Panc1 (cell line): ENCODE results near the gene BHMT2. TPM values are rescaled to one million over a fixed set of nuclear protein-coding genes. Genes with fewer than 3 reads are reported as not detected.
A peak's percentile ranks its signal among the peaks of the same experiment; 100 is the strongest.

Experiments
- ATAC-seq: fragments of 200-7000 bp; cut with Tn5 transposase; 2 replicates; pipeline ENCODE4 v1.9.1; 2020; ENCODE audit warnings: mild to moderate bottlenecking, moderate library complexity
- BruUV-seq: library from RNA; stranded (reverse); fragments of 400-500 nt; replicated peaks from 2 replicates; lab custom pipeline; 2021; lab: Mats Ljungman, UMichigan
- CTCF ChIA-PET: fragments of 300-600 bp; sonication (Branson Sonifier 250); formaldehyde crosslinking; loops from one replicate; lab custom pipeline; 2022; ENCODE audit warnings: antibody characterized with exemption; lab: Charles Lee
- POLR2A ChIA-PET: fragments of 300-600 bp; sonication (Branson Sonifier 250); formaldehyde crosslinking; loops from one replicate; lab custom pipeline; 2022; ENCODE audit warnings: antibody characterized with exemption; lab: Charles Lee
- DNase-seq: peaks from one replicate; pipeline ENCODE4 v3.0.0-alpha.2; 2010; ENCODE audit warnings: low read depth, low spot score
- H3K27ac ChIP-seq: 2 replicates; pipeline ENCODE4 v1.5.1; 2011; ENCODE audit warnings: mild to moderate bottlenecking, low read length, inconsistent platforms
- H3K27me3 ChIP-seq: fragments of 200-500 bp; sonication (Bioruptor generic); 2 replicates; pipeline ENCODE4 v1.6.0; 2014; ENCODE audit warnings: low read length, inconsistent platforms; ENCODE audit not compliant: control insufficient read depth, insufficient read depth
- H3K36me3 ChIP-seq: fragments of 200-500 bp; sonication (Bioruptor generic); 2 replicates; pipeline ENCODE4 v1.5.1; 2014; ENCODE audit warnings: inconsistent platforms, mild to moderate bottlenecking, low read length, moderate library complexity; ENCODE audit not compliant: control insufficient read depth, insufficient read depth
- H3K4me1 ChIP-seq: 2 replicates; pipeline ENCODE4 v1.5.1; 2011; ENCODE audit warnings: inconsistent platforms, mild to moderate bottlenecking, low read length, moderate library complexity; ENCODE audit not compliant: control insufficient read depth, insufficient read depth
- H3K4me3 ChIP-seq, 2 experiments: 2 replicates each; pipeline ENCODE4 v1.5.1; 2011 to 2012; ENCODE audit warnings: low read depth in 2 of 2, low read length in 2 of 2, mild to moderate bottlenecking in 2 of 2, inconsistent platforms in 1 of 2, moderate library complexity in 1 of 2
- H3K9me3 ChIP-seq: fragments of 200-500 bp; sonication (Bioruptor generic); 2 replicates; pipeline ENCODE4 v1.5.1; 2014; ENCODE audit warnings: low read depth, mild to moderate bottlenecking, inconsistent platforms, low read length, moderate library complexity; ENCODE audit not compliant: control insufficient read depth, insufficient read depth
- CTCF ChIP-seq: fragments of 450-650 bp; IDR thresholded peaks from 2 replicates; pipeline ENCODE4 v1.5.1; 2017; ENCODE audit warnings: mild to moderate bottlenecking
- POLR2AphosphoS5 ChIP-seq: IDR thresholded peaks from 2 replicates; pipeline ENCODE4 v1.6.1; 2012; ENCODE audit warnings: mild to moderate bottlenecking, low read depth, low read length, moderate library complexity
- REST ChIP-seq, 2 experiments: IDR thresholded peaks; 2 replicates each; pipeline ENCODE4 v1.6.1; 2011 to 2012; ENCODE audit warnings: low read depth in 2 of 2, control low read depth in 1 of 2, low read length in 1 of 2, mild to moderate bottlenecking in 1 of 2, moderate library complexity in 1 of 2; ENCODE audit not compliant: insufficient read depth in 1 of 2
- SIN3A ChIP-seq: IDR thresholded peaks from 2 replicates; pipeline ENCODE4 v1.6.1; 2012; ENCODE audit warnings: low read depth, mild to moderate bottlenecking, low read length, moderate library complexity, borderline replicate concordance; ENCODE audit not compliant: insufficient read depth
- TCF7L2 ChIP-seq: IDR thresholded peaks from 2 replicates; pipeline ENCODE4 v1.6.1; 2011; ENCODE audit warnings: mild to moderate bottlenecking, low read depth, low read length, inconsistent platforms
- in situ Hi-C: cut with HindIII; loops from 2 replicates; pipeline ENCODE4 v1.10.0; 2016; ENCODE audit warnings: low sequenced_read_pairs, low pct_unique_long_range_greater_than_20kb
- intact Hi-C: fragments of 100-400 bp; cut with micrococcal nuclease; formaldehyde crosslinking; loops from one replicate; pipeline ENCODE4 v1.10.0; 2022; ENCODE audit not compliant: unreplicated experiment
- total RNA-seq: library from RNA; stranded (reverse); gene quantifications from one replicate; pipeline ENCODE4 v1.2.1, GENCODE V29; 2021; ENCODE audit not compliant: unreplicated experiment

The BHMT2 gene
- total RNA-seq, 1 experiment from 2014 or later, result not detected

GRCh38 chr5:79023348-79023747 is 46.2 kb upstream of the BHMT2 start:
- 0 out of 2 replicates have a peak, but pooled peaks cover 3% of the 10 kb centered on the region for H3K4me1 ChIP-seq
- in situ Hi-C loops (no loop called here), intact Hi-C loops (loop anchor here (5.0 to 10.0 kb wide), 3 partner anchors 89 to 831 kb away; partner anchors contain the start of gene BHMT)
- no peaks in the 10 kb centered on the region for H3K9me3 ChIP-seq
- TF ChIP-seq TCF7L2 (no peak), SIN3A (no peak)
- H3K4me3 ChIP-seq, result no peak overlapping the region
- peaks cover 36% of the 10 kb centered on the region for H3K27me3 ChIP-seq
- no peak for ATAC-seq
- ChIA-PET POLR2A (no interaction called here), CTCF (interaction anchor here (5.5 kb wide), 1 partner anchor 110 kb away, joined by 62 read pairs; no protein-coding TSS in a partner anchor)
- no TSS peak for BruUV-seq
- DNase-seq, result no peak
- no peak overlapping the region for H3K27ac ChIP-seq
- H3K36me3 ChIP-seq, result no peaks in the 10 kb centered on the region

GRCh38 chr5:79023947-79024346 is 45.6 kb upstream of the BHMT2 start:
- no peaks in the 10 kb centered on the region for H3K9me3 ChIP-seq
- no peak for ATAC-seq
- H3K27ac ChIP-seq, result no peak overlapping the region
- intact Hi-C loops, result loop anchor here (5.0 to 10.0 kb wide), 3 partner anchors 88 to 831 kb away; partner anchors contain the start of gene BHMT
- H3K27me3 ChIP-seq, result peaks cover 37% of the 10 kb centered on the region
- 0 out of 2 replicates have a peak, but pooled peaks cover 3% of the 10 kb centered on the region for H3K4me1 ChIP-seq
- BruUV-seq, result no TSS peak
- in situ Hi-C loops, result no loop called here
- ChIA-PET POLR2A (no interaction called here), CTCF (interaction anchor here (2.2 kb wide), 1 partner anchor 108 kb away, joined by 94 read pairs; no protein-coding TSS in a partner anchor)
- H3K36me3 ChIP-seq, result no peaks in the 10 kb centered on the region
- DNase-seq, result no peak
- TF ChIP-seq CTCF (no peak), REST (IDR thresholded peaks at IDR 0.05; ENCODE audit: insufficient read depth in 1 of 2, low read depth in 2 of 2, low read length in 1 of 2) (no peak), SIN3A (no peak), POLR2AphosphoS5 (no peak), TCF7L2 (no peak)
- no peak overlapping the region for H3K4me3 ChIP-seq

- Histone ChIP-seq H3K36me3 (no peaks in the 10 kb centered on the region), H3K27me3 (peaks cover 43% of the 10 kb centered on the region), H3K4me1 (0 out of 2 replicates have a peak, but pooled peaks cover 3% of the 10 kb centered on the region), H3K9me3 (no peaks in the 10 kb centered on the region), H3K27ac (no peak overlapping the region), H3K4me3 (peak overlapping the region in 1 of 2 experiments; percentile 24; a peak in 2 of 4 replicates)
- DNase-seq, result no peak
- POLR2A ChIA-PET, result no interaction called here
- peak; percentile 76 for ATAC-seq
- CTCF ChIA-PET, result interaction anchor here (0.5 to 2.2 kb wide), 12 partner anchors 10 to 444 kb away, joined by 3 to 94 read pairs (median 4); no protein-coding TSS in a partner anchor
- intact Hi-C loops, result loop anchor here (1.0 to 10.0 kb wide), 2 partner anchors 108 to 830 kb away; no protein-coding TSS in a partner anchor
- BruUV-seq, result no TSS peak
- TF ChIP-seq CTCF (peak; percentile 97), TCF7L2 (no peak), REST (IDR thresholded peaks at IDR 0.05; ENCODE audit: insufficient read depth in 1 of 2, low read depth in 2 of 2, low read length in 1 of 2) (no peak)
- in situ Hi-C loops, result no loop called here
Observed at GRCh38 chr5:79025054-79025472, 44.5 kb upstream of the BHMT2 start.
